SK-N-DZ (cell line): Measurements from ENCODE around the gene YES1.
A peak's percentile ranks its signal among the peaks of the same experiment; 100 is the strongest.
"Not testable (repeated sequence)": the region's sequence is repeated elsewhere in the genome, so short reads cannot be mapped to it uniquely, and the experiment has no call there.

Experiments used
- DNase-seq: peaks from one replicate; pipeline ENCODE4 v3.0.0-alpha.2; 2015; ENCODE audit warnings: low spot score

YES1 gene

DNA sequence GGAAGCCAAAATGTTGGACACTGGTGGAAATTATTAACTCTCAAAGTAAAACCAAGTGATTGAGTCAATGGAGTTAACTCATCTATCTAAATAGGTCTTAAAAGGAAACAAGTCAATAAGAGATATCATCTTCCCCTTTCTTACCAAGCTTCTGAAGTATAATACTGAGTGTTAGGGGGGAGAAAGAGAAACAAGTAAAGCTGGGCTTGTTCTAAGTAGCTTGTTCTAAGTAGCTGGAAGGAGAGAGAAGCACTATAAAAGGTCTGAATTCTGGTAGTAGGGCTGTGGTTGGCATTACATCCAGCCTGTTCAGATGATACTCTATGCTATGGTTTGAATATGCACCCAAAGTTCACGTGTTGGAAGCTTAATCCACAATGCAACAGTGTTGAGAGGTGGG, 26.8 kb downstream of the YES1 start:
- DNase-seq = no peak

DNA sequence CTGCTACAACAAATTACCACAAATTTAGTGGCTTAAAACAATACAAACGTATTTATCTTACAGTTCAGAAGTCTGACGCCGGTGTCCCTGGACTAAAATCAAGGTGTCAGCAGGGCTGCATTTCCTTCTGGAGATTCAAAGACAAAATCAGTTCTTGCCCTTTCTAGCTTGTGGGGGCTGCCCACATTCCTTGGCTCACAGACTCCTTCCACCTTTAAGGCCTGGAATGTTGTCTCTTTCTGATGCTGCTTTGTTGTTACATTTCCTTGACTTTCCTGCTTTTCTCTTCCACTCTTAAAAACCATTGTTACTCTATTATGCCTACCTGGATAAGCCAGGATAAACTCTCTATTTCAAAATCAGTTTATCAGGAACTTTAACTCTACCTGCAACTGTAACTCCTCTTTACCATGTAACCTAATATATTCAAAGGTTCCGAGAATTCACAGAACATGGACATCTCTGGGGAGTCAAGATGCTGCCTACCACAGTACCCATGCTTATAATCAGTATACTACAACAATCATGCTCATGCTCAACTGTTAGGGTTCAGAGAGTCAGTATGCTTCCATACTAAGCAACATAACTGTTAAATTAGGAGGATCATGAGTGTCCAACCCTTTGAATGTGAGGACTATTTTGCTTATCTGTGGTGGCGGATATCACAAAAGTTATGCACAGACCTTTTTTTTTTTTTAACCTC, 27.4 kb downstream of the YES1 start:
- no peak for DNase-seq

DNA sequence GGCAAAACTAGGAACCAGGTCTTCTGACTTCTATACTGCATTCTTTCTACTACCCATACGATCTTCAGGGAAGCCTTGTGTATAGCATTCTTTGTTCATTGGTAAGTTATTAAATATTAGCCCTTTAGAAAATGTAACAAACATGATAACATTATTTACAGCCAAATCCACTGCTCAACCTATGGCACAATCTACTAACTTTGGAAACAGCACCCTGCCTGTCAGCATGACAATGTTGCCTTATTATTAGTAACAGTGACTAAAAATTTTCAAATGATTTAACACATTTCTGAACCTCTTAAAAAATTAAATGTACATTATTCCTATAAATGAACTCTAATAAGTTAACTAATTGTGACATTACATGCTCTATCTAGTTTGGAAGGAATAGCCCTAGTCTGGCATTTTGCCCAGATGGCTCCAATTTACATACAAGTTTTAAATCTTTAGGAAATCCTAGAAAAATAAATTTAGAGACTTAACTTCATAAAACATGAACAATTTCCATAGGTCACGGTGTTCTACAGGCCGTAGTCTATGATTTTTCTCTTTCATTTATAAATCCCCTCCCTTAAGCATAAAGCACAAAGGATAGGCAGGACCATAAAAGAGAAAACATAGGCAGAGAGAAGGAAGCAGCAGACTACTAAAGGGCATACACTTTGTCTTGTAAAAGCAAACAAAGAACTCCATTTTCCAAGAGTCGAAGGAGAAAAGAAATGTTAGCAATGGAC, 33.7 kb downstream of the YES1 start:
- DNase-seq = no peak

DNA sequence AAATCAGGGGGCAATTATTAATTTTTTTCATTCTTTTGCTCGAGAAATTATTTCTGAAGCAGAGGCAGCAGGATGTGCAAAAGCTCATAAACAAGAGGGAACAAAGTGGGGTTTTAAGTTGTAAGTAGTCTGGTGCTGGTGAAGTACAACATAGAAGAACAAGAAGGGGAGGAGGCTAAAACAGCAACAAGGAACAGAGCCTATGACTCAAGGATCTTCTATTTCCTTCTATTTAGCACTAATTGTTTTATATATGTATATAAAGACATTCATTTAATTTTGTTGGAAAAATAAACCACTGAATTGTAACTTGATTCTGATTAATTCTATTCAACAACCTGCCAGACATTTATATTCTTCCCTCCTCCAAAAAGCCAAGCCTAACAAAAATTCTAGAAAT, 35.0 kb downstream of the YES1 start:
- DNase-seq = no peak

DNA sequence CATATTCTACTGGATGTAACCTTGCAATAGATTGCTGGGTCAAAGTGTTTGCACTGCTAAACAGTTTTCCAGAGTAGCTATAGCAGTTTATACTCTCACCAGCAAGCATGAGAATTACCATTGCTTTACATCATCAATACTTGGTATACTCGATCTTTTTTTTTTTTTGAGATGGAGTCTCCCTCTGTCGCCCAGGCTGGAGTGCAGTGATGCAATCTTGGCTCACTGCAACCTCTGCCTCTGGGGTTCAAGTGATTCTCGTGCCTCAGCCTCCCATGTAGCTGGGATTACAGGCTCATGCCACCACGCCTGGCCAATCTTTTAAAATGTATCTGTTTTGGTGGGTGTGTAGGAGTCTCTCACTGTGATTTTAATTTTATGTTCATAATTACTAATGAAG, 36.0 kb downstream of the YES1 start:
- not testable (repeated sequence) for DNase-seq

DNA sequence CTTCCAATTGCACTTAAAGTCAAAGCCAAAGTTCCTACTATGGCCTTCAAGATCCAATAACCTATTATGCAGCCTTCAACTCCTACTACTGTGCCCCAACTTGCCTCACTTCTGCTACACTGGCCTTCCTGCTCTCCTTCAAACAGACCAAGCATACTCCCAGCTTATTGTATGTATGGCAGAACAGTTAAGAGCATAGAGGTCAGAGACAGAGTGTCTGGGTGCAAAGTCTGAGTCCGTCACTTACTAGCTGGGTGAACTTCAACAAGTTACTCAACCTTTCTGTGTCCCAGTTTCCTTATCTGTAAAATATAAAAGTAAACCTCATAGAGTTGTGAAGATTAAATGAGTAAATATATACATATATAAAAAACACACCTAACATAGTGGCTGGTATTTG, 37.2 kb downstream of the YES1 start:
- DNase-seq = no peak

DNA sequence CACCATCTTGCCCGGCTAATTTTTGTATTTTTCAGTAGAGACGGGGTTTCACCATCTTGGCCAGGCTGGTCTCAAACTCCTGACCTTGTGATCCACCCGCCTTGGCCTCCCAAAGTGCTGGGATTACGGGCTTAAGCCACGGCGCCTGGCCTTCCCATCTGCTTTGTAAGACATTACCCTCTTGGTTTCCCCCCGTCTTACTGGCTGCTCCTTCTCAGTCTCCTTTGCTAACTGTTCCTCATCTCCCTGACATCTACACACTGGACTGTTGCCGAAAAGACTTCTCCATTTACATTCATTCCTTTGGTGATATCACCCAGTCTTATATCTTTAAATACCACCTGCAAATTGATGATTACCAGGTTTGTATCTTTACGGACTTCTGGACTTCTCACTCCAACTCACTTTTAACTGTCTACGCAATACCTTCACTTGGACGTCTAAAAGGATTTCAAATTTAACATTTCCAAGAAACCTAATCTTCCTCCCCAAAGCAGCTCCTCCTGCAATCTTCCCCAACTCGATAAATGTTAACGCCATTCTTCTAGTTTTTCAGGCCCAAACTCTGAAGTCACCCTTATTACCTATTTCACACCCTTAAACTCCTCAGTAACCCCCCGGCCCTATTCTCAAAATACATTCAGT, 37.9 kb downstream of the YES1 start:
- no peak for DNase-seq

DNA sequence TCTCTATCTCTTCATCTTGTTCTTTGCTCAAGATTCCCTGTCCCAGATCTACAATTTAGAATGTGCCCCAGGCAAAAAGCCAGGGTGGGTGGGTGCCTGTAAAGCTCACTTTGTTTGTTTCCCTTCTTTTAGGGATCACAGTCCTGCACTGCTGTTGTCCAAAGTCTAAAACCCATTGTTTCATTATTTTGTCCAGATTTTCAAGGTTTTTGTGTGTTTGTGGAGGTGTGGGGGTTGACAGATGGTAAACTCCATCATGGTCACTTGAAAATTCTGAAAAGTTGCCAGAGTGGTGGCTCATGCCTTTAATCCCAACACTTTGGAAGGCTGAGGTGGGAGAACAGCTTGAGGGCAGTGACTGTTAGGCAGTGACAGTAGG, 41.5 kb downstream of the YES1 start:
- DNase-seq = no peak

DNA sequence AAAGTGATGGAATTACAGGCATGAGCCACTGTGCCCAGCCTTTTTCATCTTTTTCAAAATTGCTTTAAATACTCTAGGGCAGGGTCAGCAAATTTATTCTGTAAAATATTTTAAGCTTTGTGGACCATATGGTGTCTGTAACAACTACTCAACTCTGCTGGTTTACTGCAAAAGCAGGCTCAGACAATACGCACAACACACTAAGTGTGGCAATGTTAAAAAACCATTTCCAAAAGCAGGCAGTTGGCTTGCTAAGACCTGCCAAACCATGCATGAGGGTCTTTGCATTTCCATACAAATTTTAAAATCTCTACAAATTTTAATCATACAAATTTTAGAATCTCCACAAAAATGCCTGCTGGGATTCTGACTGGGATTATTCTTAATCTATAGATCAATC, 44.1 kb downstream of the YES1 start:
- no peak for DNase-seq

DNA sequence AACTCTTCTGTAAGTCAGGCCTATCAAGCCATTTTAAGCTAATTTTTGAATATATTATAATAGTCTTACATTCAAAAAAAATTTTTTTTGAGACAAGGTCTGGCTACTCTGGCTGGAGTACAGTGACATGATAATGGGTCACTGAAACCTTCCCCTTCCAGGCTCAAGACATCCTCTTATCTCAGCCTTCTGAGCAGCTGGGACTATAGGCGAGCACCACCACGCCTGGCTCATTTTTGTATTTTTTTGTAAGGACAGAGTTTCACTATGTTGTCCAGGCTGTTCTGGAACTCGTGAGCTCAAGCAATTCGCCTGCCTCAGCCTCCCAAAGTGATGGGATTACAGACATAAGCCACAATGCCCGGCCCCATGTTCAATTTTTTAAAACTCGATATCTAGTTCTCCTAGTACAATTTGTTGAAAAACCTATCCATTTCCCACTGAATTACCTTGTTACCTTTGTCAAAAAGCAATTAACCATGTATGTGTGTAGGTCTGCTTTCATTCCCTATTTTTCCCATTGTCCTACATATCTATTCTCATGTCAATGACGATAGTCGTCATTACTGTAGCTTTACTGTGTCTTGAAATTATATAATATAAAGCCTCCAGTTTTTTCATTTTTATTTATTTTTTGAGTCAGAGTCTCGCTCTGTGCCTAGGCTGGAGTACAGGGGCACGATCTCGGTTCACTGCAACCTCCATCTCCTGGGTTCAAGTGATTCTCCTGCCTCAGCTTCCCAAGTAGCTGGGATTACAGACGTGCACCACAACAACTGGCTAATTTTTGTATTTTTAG, 44.8 kb downstream of the YES1 start:
- no peak for DNase-seq

DNA sequence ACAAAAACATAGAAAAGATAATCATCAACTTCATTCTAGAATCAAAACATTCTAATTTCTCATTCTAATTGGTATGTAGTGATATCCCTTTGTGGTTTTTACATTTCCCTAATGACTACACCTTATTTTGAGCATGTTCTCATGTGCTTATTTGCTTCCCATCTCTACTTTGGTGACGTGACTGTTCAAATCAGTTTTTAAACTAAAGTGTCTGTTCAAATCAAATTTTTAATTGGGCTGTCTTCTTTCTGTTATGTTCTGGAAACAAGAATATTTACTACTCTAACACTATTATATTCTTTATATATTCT, 45.5 kb downstream of the YES1 start:
- DNase-seq = no peak

DNA sequence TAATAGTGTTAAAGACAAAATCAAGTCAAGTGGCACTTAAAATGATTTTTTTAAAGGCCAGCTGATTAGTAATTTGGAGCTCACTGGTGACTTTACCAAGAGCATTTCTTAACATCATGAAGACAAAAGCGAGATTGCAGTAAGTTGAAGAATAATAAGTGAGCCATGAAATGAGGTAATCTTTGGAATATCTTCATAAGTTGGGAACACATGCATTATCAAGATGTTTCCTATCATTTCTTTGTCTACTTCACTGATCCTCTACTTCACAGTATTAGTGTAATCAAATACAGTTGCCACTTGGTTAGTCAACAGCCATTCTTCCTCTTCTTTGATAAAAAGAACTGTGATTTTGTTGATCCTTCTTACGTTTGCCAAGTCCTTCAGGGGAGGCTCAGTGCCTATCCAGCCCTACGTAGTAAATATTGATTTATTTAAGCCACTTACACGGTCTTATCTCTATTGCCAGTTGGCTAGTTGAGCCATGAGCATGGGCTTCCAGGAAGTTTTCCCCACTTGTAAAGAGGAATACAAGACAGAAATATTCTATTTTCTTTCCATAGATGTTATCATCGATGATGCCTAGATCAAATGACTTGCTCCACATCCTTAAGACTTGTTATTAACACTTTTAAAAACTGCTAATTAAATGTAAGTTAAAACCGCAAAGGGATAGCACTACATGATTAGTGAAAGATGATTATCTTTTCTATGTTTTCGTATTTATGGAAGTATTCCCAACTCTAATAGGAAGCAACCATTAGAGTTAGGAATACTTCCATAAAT, 46.1 kb downstream of the YES1 start:
- DNase-seq = no peak

DNA sequence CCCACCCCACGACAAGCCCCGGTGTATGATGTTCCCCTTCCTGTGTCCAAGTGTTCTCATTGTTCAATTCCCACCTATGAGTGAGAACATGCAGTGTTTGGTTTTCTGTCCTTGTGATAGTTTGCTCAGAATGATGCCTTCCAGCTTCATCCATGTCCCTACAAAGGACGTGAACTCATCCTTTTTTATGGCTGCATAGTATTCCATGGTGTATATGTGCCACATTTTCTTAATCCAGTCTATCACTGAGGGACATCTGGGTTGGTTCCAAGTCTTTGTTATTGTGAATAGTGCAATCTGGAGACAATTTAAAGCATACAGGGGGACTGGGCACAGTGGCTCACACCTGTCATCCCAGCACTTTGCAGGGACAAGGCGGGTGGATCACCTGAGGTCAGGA, 52.2 kb downstream of the YES1 start:
- not testable (repeated sequence) for DNase-seq

DNA sequence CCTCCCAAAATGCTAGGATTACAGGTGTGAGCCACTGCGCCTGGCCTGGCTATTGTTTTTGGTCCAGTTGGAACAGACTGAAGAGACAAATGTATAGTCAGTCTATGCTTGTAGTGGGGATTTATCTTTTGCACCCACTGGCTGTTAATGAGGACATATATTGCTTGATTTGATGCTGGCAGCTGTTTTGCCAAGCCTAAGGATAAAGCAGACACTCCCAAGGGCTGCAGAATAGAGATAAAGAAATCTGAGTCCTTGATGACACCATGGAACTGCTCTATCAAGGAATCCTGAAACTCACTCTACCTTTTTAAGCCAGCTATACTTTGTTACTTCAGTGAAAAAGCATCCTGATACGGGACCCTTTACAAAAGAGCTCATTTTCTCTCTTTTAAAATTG, 56.5 kb downstream of the YES1 start:
- no peak for DNase-seq

DNA sequence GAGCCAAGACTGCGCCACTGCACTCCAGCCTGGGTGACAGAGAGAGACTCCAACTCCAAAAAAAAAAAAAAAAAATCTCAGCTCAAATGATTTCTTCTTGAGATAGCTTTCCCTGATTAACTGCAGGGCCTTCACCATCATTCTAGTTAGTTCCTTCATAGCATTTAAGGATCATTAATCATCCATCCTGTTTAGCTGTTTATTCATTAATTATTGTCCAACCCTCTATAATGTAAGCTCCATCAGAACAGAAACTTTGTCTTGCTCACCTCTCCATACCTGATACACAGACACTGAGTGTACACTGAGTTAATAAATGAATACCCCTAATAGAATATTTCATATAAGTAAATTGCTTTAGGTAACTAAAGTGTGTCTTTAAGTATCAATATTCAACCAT, 57.4 kb downstream of the YES1 start:
- no peak for DNase-seq

DNA sequence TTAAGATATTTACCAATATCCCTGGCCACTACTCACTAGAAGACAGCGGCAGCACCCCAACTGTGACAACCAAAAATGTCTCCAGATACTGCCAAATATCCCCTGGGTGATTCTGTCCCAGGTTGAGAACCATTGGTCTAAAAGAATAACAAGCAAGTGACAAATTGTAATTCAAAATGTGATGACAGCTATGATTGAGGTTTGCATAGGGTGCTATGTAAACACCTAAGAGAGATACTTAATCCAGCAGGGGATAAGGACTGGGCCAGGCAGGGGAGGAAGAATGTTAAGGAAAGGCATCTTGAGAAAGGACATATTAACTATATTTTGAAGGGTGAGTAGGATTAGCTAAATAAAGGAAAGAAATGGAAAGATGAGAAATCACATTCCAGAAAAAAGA, 61.6 kb downstream of the YES1 start:
- DNase-seq = no peak

DNA sequence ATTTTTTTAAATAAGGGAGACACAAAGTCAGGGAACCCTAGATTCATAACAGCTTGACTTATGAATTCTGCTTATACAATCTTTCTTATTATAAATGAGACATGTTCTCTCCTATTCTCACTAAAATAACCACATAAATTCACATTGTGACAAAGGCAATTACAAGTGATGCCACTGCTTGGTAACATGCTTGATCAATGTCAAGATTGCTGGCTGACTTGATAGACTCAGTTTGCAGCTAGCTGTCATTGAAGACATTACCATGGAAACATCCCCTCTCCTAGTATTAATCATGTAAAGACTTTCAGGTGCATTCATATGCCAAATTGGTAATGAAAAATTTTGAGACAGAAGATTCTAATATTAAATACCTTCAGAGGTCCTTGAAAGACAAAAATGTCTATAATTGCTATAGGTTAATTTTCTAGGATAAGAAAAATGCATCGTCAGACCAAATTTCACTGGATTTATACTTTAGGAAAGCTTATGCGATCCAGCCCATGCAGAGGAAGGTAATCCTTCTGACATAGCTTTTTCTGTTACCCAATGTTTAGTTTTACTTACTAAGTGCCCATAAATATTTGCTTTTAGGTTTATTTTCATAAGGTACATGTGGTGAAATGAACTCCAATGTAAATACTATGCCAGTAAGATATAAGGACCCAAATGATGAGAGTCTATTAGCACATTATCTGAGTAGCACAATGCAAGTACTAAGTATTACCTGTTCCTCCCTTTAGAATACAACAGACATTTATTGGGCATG, 67.0 kb downstream of the YES1 start:
- no peak for DNase-seq

DNA sequence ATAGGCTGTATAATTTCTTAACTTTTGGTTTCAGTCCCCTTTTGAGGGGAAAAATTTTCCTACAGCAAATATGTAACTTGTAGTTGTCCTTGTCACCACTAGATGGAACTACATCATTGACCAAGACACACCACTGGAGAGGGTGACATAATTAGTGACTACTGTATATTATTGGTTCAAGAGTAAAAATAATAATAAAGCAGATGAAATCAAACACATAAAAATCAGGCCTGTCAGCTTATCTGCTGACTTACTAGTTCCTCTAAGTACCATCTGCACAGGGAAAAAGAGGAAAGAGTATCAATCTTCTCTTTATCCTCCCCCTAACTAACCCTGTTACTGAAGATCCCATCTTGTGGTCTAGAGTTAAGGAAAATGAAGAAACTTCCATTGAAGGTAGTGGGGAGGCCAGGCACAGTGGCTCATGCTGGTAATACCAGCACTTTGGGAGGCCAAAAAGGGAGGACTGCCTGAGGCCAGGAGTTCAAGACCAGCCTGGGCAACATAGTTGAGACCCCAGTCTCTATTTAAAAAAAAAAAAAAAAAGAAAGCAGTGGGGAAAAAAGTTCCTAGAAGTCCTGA, 70.0 kb downstream of the YES1 start:
- DNase-seq = peak; percentile 31

DNA sequence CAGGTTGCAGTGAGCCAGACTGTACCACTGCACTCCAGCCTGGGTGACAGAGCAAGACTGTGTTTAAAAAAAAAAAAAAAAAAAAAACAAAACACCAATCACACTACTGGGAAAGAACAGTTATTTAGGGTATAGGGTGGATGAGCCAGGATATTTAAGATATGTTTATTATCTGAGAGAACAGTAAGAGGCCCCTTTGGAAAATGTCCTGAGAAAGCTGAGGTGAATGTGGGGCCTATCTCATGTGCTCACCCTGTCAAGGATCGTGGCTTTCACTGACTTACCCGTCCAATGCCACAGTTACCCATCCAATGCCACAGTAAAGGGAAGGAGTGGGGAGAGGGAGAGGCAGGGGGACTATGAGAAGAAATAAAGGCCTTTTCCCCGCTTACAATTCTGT, 79.7 kb downstream of the YES1 start:
- no peak for DNase-seq

DNA sequence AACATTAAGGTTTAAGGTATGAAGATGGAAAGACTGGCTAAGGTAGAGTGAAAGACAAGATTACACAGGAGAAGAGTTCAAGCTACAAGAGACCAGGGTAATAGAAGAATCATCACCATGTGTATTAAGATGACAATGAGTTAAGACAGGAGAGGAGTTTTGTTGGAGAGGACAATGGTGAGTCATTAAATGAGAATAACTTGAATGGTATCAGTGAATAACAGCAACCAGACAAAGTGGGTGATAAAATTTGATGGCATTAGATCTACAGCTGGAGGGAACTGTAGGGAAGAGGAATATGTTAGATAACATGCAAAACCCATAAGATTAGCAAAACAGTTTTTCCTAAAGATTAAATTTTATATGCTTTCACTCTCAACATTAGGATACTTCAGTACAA, 80.9 kb downstream of the YES1 start:
- DNase-seq = no peak
